ENCODE measurements around the gene PTBP1. TPM values are rescaled to one million over a fixed set of nuclear protein-coding genes. Genes with fewer than 3 reads are reported as not detected.

The PTBP1 gene
- total and polyA plus RNA-seq, 2 of the 13 experiments (the other 11 are each of a cell fraction or from before 2014, with no cell fraction given) = 195 to 288 TPM

DNA sequence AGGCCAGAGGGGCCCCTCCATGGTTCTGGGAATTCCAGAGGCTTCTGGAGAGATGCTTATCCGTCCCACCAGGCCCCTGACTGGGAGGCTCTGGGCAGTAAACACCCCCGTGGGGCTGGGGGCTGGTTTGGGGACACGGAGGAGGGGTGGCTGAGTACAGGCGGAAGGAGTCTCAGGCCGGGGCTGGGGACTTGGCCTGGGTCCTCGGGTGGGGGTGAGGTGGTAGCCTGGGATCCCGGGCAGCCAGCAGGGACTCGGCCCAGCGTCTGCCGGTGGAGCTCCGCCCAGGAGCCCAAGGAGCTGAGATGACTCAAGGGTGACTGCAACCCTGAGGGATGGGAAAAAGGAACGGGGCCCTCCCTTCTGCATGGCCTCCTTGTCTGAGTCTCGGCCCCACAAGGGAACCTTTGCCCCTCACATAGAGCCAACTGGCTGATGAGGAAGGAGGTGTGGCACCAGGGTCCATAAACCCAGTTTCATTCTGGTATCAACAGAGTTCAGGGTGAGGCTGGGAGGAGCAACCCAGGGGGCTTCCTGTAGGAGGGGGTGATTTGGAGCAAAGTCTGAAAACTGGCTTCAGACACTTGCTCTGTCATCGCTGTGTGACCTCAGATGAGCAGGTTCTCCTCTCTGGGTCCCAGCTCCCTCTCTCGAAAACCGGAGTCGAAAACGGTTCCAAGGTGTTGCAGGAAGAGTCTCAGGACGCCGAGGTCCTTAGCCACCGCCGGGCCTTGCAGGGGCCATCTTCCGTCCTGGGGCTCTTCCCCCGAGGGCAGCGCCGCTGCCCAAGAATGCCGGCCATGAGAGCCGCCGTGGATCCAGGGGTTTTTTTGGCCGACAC lies 45.5 kb upstream of the PTBP1 start:
- CTCF ChIA-PET (ENCODE audit: low intra/inter-chr PET ratio, low total read pairs) = no interaction called here
- no TSS peak for BruUV-seq (replicated peaks)
- peak; percentile 53 for DNase-seq (ENCODE audit: low spot score)
- no peak for TF ChIP-seq ZNF383 (CRISPR knock-in tag; IDR thresholded peaks at IDR 0.05; ENCODE audit: borderline replicate concordance)
- no peak for TF ChIP-seq ARNT2 (CRISPR knock-in tag; IDR thresholded peaks at IDR 0.05; ENCODE audit: low read depth)
- TF ChIP-seq, protein P1, sequence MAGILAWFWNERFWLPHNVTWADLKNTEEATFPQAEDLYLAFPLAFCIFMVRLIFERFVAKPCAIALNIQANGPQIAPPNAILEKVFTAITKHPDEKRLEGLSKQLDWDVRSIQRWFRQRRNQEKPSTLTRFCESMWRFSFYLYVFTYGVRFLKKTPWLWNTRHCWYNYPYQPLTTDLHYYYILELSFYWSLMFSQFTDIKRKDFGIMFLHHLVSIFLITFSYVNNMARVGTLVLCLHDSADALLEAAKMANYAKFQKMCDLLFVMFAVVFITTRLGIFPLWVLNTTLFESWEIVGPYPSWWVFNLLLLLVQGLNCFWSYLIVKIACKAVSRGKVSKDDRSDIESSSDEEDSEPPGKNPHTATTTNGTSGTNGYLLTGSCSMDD (CRISPR knock-in tag; IDR thresholded peaks at IDR 0.05) = no peak
- TF ChIP-seq BRD4 (CRISPR knock-in tag; IDR thresholded peaks at IDR 0.05) = no peak
- no peak for TF ChIP-seq NCOR1 (IDR thresholded peaks at IDR 0.05; ENCODE audit: borderline replicate concordance, low read length)
- TF ChIP-seq, protein P2, sequence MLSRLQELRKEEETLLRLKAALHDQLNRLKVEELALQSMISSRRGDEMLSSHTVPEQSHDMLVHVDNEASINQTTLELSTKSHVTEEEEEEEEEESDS (CRISPR knock-in tag; IDR thresholded peaks at IDR 0.05; ENCODE audit: borderline replicate concordance) = no peak
- TF ChIP-seq, protein P3, sequence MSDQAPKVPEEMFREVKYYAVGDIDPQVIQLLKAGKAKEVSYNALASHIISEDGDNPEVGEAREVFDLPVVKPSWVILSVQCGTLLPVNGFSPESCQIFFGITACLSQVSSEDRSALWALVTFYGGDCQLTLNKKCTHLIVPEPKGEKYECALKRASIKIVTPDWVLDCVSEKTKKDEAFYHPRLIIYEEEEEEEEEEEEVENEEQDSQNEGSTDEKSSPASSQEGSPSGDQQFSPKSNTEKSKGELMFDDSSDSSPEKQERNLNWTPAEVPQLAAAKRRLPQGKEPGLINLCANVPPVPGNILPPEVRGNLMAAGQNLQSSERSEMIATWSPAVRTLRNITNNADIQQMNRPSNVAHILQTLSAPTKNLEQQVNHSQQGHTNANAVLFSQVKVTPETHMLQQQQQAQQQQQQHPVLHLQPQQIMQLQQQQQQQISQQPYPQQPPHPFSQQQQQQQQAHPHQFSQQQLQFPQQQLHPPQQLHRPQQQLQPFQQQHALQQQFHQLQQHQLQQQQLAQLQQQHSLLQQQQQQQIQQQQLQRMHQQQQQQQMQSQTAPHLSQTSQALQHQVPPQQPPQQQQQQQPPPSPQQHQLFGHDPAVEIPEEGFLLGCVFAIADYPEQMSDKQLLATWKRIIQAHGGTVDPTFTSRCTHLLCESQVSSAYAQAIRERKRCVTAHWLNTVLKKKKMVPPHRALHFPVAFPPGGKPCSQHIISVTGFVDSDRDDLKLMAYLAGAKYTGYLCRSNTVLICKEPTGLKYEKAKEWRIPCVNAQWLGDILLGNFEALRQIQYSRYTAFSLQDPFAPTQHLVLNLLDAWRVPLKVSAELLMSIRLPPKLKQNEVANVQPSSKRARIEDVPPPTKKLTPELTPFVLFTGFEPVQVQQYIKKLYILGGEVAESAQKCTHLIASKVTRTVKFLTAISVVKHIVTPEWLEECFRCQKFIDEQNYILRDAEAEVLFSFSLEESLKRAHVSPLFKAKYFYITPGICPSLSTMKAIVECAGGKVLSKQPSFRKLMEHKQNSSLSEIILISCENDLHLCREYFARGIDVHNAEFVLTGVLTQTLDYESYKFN (CRISPR knock-in tag; conservative IDR thresholded peaks at IDR 0.05) = peak; percentile 47; the same call in 1 of the 2 replicates
- TF ChIP-seq, protein P4, sequence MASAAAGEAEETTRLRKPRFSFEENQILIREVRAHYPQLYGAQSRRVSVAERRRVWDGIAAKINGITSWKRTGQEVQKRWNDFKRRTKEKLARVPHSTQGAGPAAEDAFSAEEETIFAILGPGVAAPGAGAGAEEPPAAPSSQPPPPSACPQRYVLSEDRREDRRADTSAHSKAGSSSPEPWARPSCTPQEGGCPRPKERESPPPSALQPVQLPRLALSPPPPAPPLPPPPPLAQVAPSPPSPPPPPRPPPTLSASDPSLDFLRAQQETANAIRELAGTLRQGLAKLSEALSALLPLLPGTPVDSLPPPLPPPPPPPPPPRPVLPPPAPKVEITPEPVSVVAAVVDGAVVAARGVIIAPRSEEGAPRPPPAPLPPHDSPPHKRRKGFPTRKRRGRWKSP (CRISPR knock-in tag; IDR thresholded peaks at IDR 0.05) = no peak
- TF ChIP-seq, protein P5, sequence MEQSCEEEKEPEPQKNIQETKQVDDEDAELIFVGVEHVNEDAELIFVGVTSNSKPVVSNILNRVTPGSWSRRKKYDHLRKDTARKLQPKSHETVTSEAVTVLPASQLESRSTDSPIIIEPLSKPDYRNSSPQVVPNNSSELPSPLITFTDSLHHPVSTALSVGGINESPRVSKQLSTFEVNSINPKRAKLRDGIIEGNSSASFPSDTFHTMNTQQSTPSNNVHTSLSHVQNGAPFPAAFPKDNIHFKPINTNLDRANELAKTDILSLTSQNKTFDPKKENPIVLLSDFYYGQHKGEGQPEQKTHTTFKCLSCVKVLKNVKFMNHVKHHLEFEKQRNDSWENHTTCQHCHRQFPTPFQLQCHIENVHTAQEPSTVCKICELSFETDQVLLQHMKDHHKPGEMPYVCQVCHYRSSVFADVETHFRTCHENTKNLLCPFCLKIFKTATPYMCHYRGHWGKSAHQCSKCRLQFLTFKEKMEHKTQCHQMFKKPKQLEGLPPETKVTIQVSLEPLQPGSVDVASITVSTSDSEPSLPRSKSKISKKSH (CRISPR knock-in tag; IDR thresholded peaks at IDR 0.05; ENCODE audit: borderline replicate concordance) = no peak
- no peak for TF ChIP-seq RAD21 (CRISPR knock-in tag; IDR thresholded peaks at IDR 0.05)
- TF ChIP-seq HOXA3 (CRISPR knock-in tag; IDR thresholded peaks at IDR 0.05) = peak; percentile 20; the same call in 1 of the 2 replicates
- no peak for TF ChIP-seq ZNF557 (CRISPR knock-in tag; IDR thresholded peaks at IDR 0.05)
- TF ChIP-seq, protein P6, sequence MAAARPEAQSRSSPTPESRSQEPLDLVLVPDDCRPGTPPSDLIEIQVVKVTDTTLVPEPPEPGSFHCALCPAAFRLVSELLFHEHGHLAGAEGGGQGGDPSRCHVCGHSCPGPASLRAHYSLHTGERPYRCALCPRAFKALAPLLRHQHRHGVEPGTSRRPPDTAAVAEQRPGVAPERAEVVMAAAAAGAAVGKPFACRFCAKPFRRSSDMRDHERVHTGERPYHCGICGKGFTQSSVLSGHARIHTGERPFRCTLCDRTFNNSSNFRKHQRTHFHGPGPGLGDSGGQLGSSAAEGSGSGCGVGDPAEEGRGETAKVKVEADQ (CRISPR knock-in tag; IDR thresholded peaks at IDR 0.05; ENCODE audit: borderline replicate concordance) = no peak

More for the DNA sequence above, 45.5 kb upstream of the PTBP1 start:
- peak overlapping the region; percentile 81 for H3K4me2 ChIP-seq (ENCODE audit: low read depth, low read length)
- FAIRE-seq (no peak), ATAC-seq (peak; percentile 6; the same call in 1 of the 3 replicates)
- no peaks in the 10 kb centered on the region for H4K20me1 ChIP-seq (ENCODE audit: insufficient read depth, low read length)
- no peak overlapping the region for H3K9ac ChIP-seq (ENCODE audit: insufficient read depth, low read depth, low read length)
- WGBS (ENCODE audit: low lambda C conversion rate) = 12% methylated on average over 16 of the region's 30 CpGs
- intact Hi-C loops (cut with micrococcal nuclease; ENCODE audit: unreplicated experiment) = loop anchor here (2.0 kb wide), 1 partner anchor 13 kb away; no protein-coding TSS in a partner anchor
- POLR2A ChIA-PET = interaction anchor here (0.5 to 5.2 kb wide), 10 partner anchors 12 to 274 kb away, joined by 3 to 81 read pairs (median 6); partner anchors contain the start of genes PALM and RNF126
- H3K4me3 ChIP-seq (replicated peaks in 1 of 3; ENCODE audit: insufficient read depth in 1 of 3, low read depth in 2 of 3, low read length in 3 of 3) = peak overlapping the region; percentile 34 to 52 (median 51)
- no peaks in the 10 kb centered on the region for H3K9me3 ChIP-seq (ENCODE audit: low read length)
- H3K27me3 ChIP-seq (ENCODE audit: control insufficient read depth in 1 of 2, insufficient read depth in 2 of 2, low read length in 2 of 2) = no peaks in the 10 kb centered on the region
- in situ Hi-C loops (cut with HindIII; ENCODE audit: extremely low pct_ligation_motif_present, low pct_unique_long_range_greater_than_20kb) = no loop called here
- no peak overlapping the region for H2AFZ ChIP-seq (ENCODE audit: low read length)
- no peak overlapping the region for H3K27ac ChIP-seq (ENCODE audit: extremely low read length, insufficient read depth, low read length)
- H3K79me2 ChIP-seq (ENCODE audit: insufficient read depth, low read length) = no peaks in the 10 kb centered on the region
- H3K36me3 ChIP-seq (replicated peaks in 1 of 2; ENCODE audit: control insufficient read depth in 1 of 2, insufficient read depth in 2 of 2, low read length in 2 of 2) = no peaks in the 10 kb centered on the region; a peak in 1 of 5 replicates
- peaks cover 45% of the 10 kb centered on the region for H3K4me1 ChIP-seq (ENCODE audit: insufficient read depth, low read length)
